NCI-H2081 treated with DMSO at 0.1 percent for 48 hours (cell line): ENCODE measurements around the gene ALPK1.
"Not testable (repeated sequence)": the region's sequence is repeated elsewhere in the genome, so short reads cannot be mapped to it uniquely, and the experiment has no call there.

Experiments used
- DNase-seq: peaks from one replicate; lab custom pipeline; 2025; lab: John Stamatoyannopoulos, UW

Gene ALPK1

DNA sequence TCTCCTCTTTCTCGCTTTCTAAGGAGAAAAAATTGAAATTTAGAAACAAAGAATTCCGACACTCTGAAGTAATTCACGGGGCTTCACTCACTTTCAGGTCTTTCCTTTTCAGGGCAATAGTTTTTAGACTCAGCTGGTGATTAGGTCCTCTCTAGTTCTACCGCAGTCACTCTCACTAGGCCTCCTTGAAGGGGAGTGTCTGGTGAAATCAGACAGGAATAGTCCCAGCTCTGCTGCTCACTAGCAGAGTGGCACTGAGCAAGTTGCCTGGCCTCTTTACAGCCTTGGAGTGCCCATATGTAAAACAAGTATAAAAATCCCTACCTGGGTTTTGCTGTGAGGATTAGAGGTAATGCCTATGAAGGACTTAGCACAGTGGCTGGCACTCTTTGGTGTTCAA lies 154.7 kb downstream of the ALPK1 start:
- DNase-seq = no peak

DNA sequence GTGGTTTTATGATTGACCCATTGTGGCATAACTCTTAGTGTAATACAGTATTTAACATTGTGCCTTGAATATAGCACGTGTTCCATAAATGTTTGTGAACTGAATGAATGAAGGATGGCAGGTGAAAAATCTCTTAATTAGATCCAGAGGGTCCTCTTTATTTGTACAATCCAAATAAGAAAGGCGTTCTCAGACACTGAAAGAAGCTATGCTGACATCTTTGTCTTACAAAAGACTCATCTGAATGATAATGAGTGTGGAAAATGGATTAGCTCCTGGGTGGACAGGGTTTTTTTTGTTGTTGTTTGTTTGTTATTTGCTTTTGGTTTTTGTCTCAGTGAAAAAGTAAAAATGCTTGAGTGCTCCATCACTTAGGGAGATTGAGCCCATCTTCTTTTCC lies 156.2 kb downstream of the ALPK1 start:
- no peak for DNase-seq

DNA sequence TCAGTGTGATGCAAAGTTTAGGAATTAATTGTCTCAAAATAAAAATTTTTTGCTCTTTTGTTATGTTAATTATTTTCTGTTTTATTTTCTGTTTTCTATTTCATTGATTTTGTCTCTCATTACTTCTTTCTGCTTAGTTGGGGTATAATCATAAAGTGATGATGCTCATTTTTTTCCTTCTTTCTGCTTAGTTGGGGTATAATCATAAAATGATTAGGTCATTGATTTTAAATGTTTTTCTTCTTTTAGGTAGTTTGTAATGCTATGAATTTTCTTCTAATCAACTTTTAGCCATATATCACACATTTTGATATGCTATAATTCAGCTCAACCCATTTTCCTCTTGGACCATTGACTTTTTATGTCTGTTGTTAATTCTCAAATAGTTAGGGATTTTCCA lies 175.1 kb downstream of the ALPK1 start:
- DNase-seq = no peak

DNA sequence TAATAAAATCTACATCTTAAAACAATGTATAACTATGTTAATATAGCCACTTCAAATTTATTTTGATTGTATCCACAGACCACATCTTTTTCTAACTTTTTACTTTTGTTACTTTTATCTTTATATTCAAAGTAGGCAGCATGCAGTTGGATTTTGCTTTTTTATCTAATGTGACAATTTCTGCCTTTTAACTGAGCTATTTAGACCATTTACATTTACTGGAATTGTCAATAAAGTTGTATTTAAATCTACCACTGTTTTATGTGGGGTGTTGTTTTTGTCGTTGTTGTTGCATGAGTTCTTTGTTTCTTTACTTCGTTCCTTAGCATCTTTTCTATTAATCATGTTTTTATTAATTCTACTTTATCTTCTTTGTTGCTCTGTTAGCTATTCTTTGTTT lies 176.8 kb downstream of the ALPK1 start:
- DNase-seq = no peak

DNA sequence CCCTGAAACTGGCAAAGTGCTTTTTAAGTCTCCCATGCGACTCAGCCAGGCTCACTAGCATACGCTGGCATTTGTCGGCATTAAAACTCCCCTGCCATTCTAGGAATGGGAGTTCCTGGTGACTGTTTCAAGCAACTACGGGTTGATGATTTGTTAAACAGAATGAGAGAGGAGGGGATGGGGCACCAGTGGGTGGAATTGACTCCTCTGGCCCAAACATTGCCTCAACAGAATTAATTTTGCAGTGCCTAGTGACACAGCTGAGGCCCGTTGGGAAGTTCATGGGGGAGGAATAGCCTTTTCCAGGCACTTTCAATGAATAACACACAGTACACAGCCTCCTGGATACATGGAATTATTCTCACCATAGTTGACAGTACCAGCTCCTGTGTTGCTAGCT lies 188.8 kb downstream of the ALPK1 start:
- DNase-seq = no peak

DNA sequence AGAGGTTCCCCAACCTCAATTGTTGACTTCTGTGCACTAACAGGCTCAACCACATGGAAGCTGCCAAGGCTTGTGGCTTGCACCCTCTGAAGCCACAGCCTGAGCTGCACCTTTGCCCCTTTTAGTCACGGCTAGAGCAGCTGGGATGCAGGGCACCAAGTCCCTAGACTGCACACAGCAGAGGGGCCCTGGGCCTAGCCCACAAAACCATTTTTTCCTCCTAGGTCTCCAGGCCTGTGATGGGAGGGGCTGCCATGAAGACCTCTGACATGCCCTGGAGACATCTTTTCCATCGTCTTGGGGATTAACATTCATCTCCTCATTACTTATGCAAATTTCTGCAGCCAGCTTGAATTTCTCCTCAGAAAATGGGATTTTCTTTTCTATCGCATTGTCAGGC lies 193.6 kb downstream of the ALPK1 start:
- DNase-seq = not testable (repeated sequence)
